ENCODE measurements around the gene TADA2B.

GRCh38 chr4:7063362-7063761, 20.2 kb downstream of the TADA2B start:
- TF ChIP-seq, protein P1, sequence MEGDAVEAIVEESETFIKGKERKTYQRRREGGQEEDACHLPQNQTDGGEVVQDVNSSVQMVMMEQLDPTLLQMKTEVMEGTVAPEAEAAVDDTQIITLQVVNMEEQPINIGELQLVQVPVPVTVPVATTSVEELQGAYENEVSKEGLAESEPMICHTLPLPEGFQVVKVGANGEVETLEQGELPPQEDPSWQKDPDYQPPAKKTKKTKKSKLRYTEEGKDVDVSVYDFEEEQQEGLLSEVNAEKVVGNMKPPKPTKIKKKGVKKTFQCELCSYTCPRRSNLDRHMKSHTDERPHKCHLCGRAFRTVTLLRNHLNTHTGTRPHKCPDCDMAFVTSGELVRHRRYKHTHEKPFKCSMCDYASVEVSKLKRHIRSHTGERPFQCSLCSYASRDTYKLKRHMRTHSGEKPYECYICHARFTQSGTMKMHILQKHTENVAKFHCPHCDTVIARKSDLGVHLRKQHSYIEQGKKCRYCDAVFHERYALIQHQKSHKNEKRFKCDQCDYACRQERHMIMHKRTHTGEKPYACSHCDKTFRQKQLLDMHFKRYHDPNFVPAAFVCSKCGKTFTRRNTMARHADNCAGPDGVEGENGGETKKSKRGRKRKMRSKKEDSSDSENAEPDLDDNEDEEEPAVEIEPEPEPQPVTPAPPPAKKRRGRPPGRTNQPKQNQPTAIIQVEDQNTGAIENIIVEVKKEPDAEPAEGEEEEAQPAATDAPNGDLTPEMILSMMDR (IDR thresholded peaks at IDR 0.05): no peak
- TF ChIP-seq POLR2A (IDR thresholded peaks at IDR 0.05): no peak

Measured in upper lobe of left lung (tissue), 4 donors.